D721Med (cell line): Measurements from ENCODE around the gene RNF4.

Source experiments
- DNase-seq: peaks from one replicate; pipeline ENCODE4 v3.0.0; 2011; ENCODE audit warnings: low spot score; ENCODE audit not compliant: insufficient read length
- FAIRE-seq: peaks from 2 replicates; lab custom pipeline; 2011; peaks lifted over from hg19 to GRCh38; lab: Jason Lieb, UNC
- TF ChIP-seq, protein P1 (sequence below): IDR thresholded peaks from 2 replicates; pipeline ENCODE4 v1.5.1; 2012; ENCODE audit warnings: mild to moderate bottlenecking, control low read depth; ENCODE audit not compliant: insufficient read depth; ENCODE audit errors: missing control alignments

RNF4 gene

DNA sequence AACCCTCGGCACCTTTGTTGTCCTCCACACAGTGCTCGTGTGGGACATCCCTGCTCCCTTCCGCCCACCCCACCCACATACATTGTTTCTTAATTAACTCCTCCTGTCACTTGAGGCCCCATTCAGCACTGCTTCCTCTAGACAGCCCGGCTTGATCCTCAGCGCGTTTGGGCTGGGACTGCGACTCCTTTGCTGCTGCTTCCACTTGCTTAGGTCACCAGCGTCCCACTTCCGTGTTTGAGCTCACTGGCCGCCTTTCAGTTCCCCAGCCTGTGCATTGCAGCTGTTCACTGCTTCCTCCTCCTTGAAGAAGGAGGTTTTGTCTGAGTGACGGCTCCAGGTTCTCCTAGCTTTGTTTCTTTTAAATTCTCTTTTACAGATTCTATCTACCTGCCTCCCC is 16.1 kb downstream of the RNF4 start:
- FAIRE-seq = no peak
- TF ChIP-seq, protein P1, sequence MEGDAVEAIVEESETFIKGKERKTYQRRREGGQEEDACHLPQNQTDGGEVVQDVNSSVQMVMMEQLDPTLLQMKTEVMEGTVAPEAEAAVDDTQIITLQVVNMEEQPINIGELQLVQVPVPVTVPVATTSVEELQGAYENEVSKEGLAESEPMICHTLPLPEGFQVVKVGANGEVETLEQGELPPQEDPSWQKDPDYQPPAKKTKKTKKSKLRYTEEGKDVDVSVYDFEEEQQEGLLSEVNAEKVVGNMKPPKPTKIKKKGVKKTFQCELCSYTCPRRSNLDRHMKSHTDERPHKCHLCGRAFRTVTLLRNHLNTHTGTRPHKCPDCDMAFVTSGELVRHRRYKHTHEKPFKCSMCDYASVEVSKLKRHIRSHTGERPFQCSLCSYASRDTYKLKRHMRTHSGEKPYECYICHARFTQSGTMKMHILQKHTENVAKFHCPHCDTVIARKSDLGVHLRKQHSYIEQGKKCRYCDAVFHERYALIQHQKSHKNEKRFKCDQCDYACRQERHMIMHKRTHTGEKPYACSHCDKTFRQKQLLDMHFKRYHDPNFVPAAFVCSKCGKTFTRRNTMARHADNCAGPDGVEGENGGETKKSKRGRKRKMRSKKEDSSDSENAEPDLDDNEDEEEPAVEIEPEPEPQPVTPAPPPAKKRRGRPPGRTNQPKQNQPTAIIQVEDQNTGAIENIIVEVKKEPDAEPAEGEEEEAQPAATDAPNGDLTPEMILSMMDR = no peak
- no peak for DNase-seq

DNA sequence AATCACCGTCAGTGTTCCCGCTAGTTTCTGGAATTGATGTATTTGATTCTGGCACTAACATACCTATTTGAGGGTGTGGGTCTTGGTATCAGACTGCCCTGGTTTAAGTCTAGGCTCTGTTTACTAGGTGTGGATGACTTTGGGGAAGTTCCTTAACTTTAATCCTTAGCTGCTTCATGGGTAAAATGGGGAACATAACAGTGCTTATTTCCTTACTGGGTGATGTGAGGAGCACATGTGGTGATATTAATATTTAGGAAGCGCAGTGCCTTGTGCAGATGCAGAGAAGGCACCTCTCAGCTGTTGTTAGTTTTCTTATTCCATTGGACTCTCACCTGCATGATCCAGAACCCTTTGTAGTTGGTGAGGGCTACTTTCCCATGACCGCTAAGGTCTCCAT is 17.1 kb downstream of the RNF4 start:
- DNase-seq (no peak), FAIRE-seq (no peak)
- TF ChIP-seq, protein P1 = no peak

DNA sequence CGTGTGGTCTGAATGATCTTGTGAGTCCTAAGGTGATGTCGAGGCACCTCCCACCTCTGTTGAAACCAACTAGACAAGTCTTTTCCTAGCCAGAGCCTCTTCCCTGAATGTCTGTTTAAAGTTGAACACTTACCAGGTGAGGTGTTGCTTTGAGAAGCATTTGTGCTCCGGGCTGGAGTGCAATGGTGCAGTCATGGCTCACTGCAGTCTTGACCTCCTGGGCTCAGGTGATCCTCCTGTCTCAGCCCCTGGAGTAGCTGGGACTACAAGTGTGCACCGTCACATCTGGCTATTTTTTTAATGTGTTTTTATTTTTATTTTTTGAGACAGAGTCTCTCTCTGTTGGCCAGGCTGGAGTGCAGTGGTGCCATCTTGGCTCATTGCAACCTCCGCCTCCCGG is 18.1 kb downstream of the RNF4 start:
- TF ChIP-seq, protein P1 = no peak
- DNase-seq (no peak), FAIRE-seq (no peak)

DNA sequence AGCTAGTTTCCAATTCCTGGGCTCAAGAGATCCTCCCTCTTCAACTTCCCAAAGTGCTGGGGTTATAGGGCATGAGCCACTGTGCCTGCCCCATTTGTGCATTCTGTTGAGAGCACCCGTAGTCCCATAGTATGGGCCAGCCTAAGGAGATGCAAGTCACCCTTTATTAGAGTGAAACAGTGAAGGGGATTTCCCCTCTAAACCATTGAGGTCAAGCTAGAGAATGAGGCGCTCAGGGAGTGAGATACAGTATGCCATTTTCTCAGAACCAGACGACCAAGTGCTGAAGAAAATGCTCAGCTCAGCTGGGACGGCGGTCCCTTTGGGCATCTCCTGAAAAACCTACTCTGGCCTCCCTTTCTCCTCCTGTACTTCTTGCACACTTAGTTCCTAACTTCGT is 18.7 kb downstream of the RNF4 start:
- TF ChIP-seq, protein P1 = no peak
- FAIRE-seq (no peak), DNase-seq (no peak)

- TF ChIP-seq, protein P1 = no peak
- FAIRE-seq = no peak
- no peak for DNase-seq
Measured at GRCh38 chr4:2489081-2489805, 20.3 kb downstream of the RNF4 start.

DNA sequence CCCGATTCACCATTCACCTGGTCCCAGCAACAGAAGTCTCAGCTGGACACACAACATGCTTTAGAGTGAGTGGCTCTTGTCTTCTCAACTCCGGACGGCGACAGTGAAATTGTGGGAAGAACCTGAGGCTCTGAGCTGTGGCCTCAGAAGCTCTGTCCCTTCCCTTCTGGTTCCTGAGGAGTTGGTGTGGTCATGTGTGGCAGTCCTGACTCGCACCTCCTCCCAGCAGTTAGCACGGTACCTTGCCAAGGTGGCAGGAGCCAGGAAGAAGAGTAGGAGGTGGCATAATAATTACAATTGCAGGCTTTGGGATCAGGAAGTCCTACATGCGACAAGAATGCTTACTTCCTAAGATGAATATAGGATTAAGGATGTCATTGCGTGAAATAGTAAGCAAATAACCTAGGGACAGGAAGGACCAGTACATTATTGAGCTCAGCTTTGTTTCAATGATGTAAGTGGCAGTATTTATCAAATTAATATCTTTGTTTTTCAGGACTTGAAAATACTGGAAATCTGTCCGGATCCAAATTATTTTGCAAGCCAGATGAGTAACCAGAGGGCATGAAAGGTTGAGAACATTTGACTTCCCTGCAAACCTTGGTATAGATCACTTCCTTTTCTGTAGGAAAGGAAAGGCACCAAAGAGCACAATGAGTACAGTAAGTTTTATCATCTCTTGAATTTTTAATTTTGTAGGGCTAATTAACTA is 21.1 kb downstream of the RNF4 start:
- FAIRE-seq = no peak
- DNase-seq = no peak
- TF ChIP-seq, protein P1 = no peak

GRCh38 chr4:2492970-2493369 is 24.1 kb downstream of the RNF4 start:
- TF ChIP-seq, protein P1 = no peak
- FAIRE-seq = no peak
- DNase-seq = no peak
